GM12873 (cell line): ENCODE measurements around the gene SLC8A3.

Experiments
- CTCF ChIP-seq: IDR thresholded peaks from 2 replicates; pipeline ENCODE4 v1.5.1; 2012; ENCODE audit warnings: low read depth, mild to moderate bottlenecking, moderate library complexity, low read length, control low read depth; ENCODE audit not compliant: insufficient read depth; ENCODE audit errors: missing control alignments

SLC8A3 gene, protein sequence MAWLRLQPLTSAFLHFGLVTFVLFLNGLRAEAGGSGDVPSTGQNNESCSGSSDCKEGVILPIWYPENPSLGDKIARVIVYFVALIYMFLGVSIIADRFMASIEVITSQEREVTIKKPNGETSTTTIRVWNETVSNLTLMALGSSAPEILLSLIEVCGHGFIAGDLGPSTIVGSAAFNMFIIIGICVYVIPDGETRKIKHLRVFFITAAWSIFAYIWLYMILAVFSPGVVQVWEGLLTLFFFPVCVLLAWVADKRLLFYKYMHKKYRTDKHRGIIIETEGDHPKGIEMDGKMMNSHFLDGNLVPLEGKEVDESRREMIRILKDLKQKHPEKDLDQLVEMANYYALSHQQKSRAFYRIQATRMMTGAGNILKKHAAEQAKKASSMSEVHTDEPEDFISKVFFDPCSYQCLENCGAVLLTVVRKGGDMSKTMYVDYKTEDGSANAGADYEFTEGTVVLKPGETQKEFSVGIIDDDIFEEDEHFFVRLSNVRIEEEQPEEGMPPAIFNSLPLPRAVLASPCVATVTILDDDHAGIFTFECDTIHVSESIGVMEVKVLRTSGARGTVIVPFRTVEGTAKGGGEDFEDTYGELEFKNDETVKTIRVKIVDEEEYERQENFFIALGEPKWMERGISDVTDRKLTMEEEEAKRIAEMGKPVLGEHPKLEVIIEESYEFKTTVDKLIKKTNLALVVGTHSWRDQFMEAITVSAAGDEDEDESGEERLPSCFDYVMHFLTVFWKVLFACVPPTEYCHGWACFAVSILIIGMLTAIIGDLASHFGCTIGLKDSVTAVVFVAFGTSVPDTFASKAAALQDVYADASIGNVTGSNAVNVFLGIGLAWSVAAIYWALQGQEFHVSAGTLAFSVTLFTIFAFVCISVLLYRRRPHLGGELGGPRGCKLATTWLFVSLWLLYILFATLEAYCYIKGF

GRCh38 chr14:70188659-70189455 lies at the start of gene SLC8A3:
SLC8A3 (minus strand) TSS chr14:70188951; CDS start chr14:70168422, 20,529 bp downstream.
- TF ChIP-seq CTCF = no peak

DNA sequence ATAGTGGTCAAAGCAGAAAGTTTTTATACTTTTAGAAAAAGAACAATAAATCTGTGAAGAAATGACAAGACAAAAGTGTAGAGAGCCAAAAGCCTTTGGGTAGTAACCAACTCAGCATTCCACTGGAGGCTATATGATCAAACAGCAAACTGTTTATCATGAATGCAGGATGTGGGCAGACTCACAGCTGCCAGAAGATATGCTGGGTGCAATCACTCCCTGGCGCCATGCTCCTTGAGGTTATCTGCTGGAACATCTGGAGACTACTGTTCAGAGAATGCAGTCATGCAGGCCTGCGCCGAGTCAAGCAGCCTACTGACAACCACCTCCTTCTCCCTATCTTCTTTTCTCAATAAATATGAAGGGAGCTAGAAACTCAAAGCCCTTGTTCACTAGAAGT lies 49.0 kb upstream of the SLC8A3 start:
- no peak for TF ChIP-seq CTCF

DNA sequence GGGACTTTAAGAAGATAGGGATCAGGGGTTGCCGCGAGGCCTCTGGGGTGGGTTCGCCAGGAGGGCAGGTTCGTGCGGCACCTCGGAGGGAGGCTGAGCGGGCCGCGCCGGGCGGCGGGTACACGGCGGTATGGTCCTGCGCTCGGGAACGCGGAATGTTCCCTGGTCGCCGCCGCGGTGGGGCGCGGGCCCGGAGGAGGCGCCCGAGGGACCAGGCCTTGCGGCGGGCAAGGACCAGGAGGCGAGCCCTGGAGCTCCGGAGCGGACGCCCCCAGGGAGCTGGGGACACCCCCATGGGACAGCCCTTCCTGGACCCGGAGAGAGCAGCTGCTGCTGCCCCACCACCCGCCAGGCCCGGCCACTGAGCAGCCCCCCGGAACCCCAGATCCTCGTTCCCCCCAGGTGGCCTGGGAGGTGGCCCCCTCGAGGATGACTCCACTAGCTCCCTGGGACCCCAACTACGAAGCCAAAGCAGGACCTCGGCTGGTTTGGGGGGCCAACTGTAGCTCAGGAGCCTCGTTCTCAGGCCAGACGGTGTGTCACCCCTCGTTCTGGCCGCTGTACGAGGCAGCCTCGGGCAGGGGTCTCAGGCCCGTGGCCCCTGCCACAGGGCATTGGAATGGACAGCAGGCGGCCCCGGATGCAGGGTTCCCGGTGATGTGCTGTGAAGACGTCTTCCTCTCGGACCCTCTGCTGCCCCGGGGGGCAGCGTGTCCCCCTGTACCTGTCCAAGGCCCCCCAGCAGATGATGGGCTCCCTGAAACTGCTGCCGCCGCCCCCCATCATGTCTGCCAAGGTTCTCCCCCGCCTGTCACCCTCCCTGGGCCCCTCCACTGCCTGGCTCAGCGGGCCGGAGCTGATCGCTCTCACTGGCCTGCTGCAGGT lies 45.6 kb upstream of the SLC8A3 start:
- TF ChIP-seq CTCF = no peak

- TF ChIP-seq CTCF = no peak
These were observed 25.1 kb upstream of the SLC8A3 start for GRCh38 chr14:70213721-70214282.

- no peak for TF ChIP-seq CTCF
These were observed 24.0 kb upstream of the SLC8A3 start for GRCh38 chr14:70212752-70213151.

- no peak for TF ChIP-seq CTCF
These were observed 19.6 kb upstream of the SLC8A3 start for GRCh38 chr14:70208380-70208779.
